Measurements from ENCODE around the gene ZNF202. TPM values are rescaled to one million over a fixed set of nuclear protein-coding genes. Genes with fewer than 3 reads are reported as not detected.

The ZNF202 gene
- total and polyA plus RNA-seq, 2 of the 13 experiments (the other 11 are each of a cell fraction or from before 2014, with no cell fraction given) = 7.7 to 7.9 TPM

- TF ChIP-seq ZHX1 (CRISPR knock-in tag; IDR thresholded peaks at IDR 0.05; ENCODE audit: low read depth) (no peak), GATA4 (IDR thresholded peaks at IDR 0.05; ENCODE audit: borderline replicate concordance, low read depth) (no peak), ZSCAN29 (CRISPR knock-in tag; conservative IDR thresholded peaks at IDR 0.05) (0 out of 2 replicates have a peak, but pooled peaks have one; percentile 12)
Observed at GRCh38 chr11:123740787-123741158, 687 bp downstream of the ZNF202 start (continued).

- no peak for DNase-seq (ENCODE audit: low spot score)
- H3K27me3 ChIP-seq (ENCODE audit: control insufficient read depth in 1 of 2, insufficient read depth in 2 of 2, low read length in 2 of 2) = 0 out of 5 replicates have a peak, but pooled peaks cover 0 to 3% of the 10 kb centered on the region in 2 experiments
- in situ Hi-C loops (cut with HindIII; ENCODE audit: extremely low pct_ligation_motif_present, low pct_unique_long_range_greater_than_20kb) (no loop called here), intact Hi-C loops (cut with micrococcal nuclease; ENCODE audit: unreplicated experiment) (no loop called here)
- H2AFZ ChIP-seq (ENCODE audit: low read length) = no peak overlapping the region
- no peak overlapping the region for H3K4me2 ChIP-seq (ENCODE audit: low read depth, low read length)
- H3K27ac ChIP-seq (ENCODE audit: extremely low read length, insufficient read depth, low read length) = no peak overlapping the region
- no peaks in the 10 kb centered on the region for H3K9me3 ChIP-seq (ENCODE audit: low read length)
- FAIRE-seq = no peak
- H3K79me2 ChIP-seq (ENCODE audit: insufficient read depth, low read length) = peaks cover 32% of the 10 kb centered on the region
- H3K4me3 ChIP-seq (replicated peaks in 1 of 3; ENCODE audit: insufficient read depth in 1 of 3, low read depth in 2 of 3, low read length in 3 of 3) = no peak overlapping the region
- no peak for ATAC-seq
- CTCF ChIA-PET (ENCODE audit: low intra/inter-chr PET ratio, low total read pairs) = no interaction called here
- H3K36me3 ChIP-seq (replicated peaks in 1 of 2; ENCODE audit: control insufficient read depth in 1 of 2, insufficient read depth in 2 of 2, low read length in 2 of 2) = peaks cover 5 to 26% of the 10 kb centered on the region in 2 experiments; a peak in 4 of 5 replicates
- POLR2A ChIA-PET = no interaction called here
- 17% methylated on average over 1 of the region's 2 CpGs for WGBS (ENCODE audit: low lambda C conversion rate)
- no TSS peak for BruUV-seq (replicated peaks)
- TF ChIP-seq RBM22 (optimal IDR thresholded peaks at IDR 0.05; ENCODE audit: low read length) = no peak
- no peak for TF ChIP-seq ZNF263 (CRISPR knock-in tag; IDR thresholded peaks at IDR 0.05)
- no peak for TF ChIP-seq FOXA3 (CRISPR knock-in tag; IDR thresholded peaks at IDR 0.05)
- TF ChIP-seq MTA3 (CRISPR knock-in tag; IDR thresholded peaks at IDR 0.05) = no peak
- no peak for TF ChIP-seq CBX2 (IDR thresholded peaks at IDR 0.05; ENCODE audit: low read depth, low read length)
- TF ChIP-seq CBX2 (CRISPR knock-in tag; IDR thresholded peaks at IDR 0.05; ENCODE audit: low read depth) = no peak
- TF ChIP-seq ZNF232 (CRISPR knock-in tag; IDR thresholded peaks at IDR 0.05; ENCODE audit: borderline replicate concordance) = no peak
- no peak for TF ChIP-seq PTBP1 (IDR thresholded peaks at IDR 0.05; ENCODE audit: low read depth, low read length, poor library complexity, severe bottlenecking)
- no peak for TF ChIP-seq TOE1 (CRISPR knock-in tag; IDR thresholded peaks at IDR 0.05)
- TF ChIP-seq ZSCAN9 (CRISPR knock-in tag; IDR thresholded peaks at IDR 0.05; ENCODE audit: borderline replicate concordance) = no peak
- no peak for TF ChIP-seq ZNF619 (CRISPR knock-in tag; IDR thresholded peaks at IDR 0.05)
- TF ChIP-seq ZNF512B (CRISPR knock-in tag; IDR thresholded peaks at IDR 0.05; ENCODE audit: borderline replicate concordance) = no peak
- TF ChIP-seq RFXAP (CRISPR knock-in tag; IDR thresholded peaks at IDR 0.05; ENCODE audit: borderline replicate concordance) = no peak
- TF ChIP-seq KLF16 (CRISPR knock-in tag; IDR thresholded peaks at IDR 0.05) = no peak
- no peak for TF ChIP-seq SUZ12 (IDR thresholded peaks at IDR 0.05; ENCODE audit: low read depth, low read length)
- H3K4me1 ChIP-seq (ENCODE audit: insufficient read depth, low read length) = peaks cover 23% of the 10 kb centered on the region
- H3K9ac ChIP-seq (ENCODE audit: insufficient read depth, low read depth, low read length) = no peak overlapping the region
- no peaks in the 10 kb centered on the region for H4K20me1 ChIP-seq (ENCODE audit: insufficient read depth, low read length)
Observed at GRCh38 chr11:123738374-123738773, 3.1 kb downstream of the ZNF202 start.
